IMR-90 (cell line): ENCODE data around the gene SH2D4B. TPM values are rescaled to one million over a fixed set of nuclear protein-coding genes. Genes with fewer than 3 reads are reported as not detected.

ENCODE experiments used
- ATAC-seq: fragments of 200-7000 bp; cut with Tn5 transposase; 2 replicates; pipeline ENCODE4 v1.9.1; 2020; ENCODE audit warnings: low read depth, mild to moderate bottlenecking, moderate library complexity
- BruUV-seq: library from RNA; stranded (reverse); fragments of 400-500 nt; replicated peaks from 2 replicates; lab custom pipeline; 2021; lab: Mats Ljungman, UMichigan
- CTCF ChIA-PET: fragments of 300-600 bp; formaldehyde crosslinking; extraction: SDS; loops from one replicate; lab custom pipeline; 2021; ENCODE audit warnings: antibody characterized with exemption; lab: Yijun Ruan, JAX
- POLR2A ChIA-PET: fragments of 300-600 bp; sonication (Branson Sonifier 250); formaldehyde crosslinking; loops from one replicate; lab custom pipeline; 2022; ENCODE audit warnings: antibody characterized with exemption; ENCODE audit not compliant: unreplicated experiment; lab: Charles Lee
- DNase-seq: peaks from one replicate; pipeline ENCODE4 v3.0.0; 2013
- H2AFZ ChIP-seq: replicated peaks from 2 replicates; pipeline ENCODE3; 2013; ENCODE audit warnings: low read length, mild to moderate bottlenecking; ENCODE audit not compliant: poor library complexity
- H2AK5ac ChIP-seq: 2 replicates; pipeline ENCODE4 v1.6.1; 2013; ENCODE audit warnings: low read depth, low read length, inconsistent platforms
- H2AK9ac ChIP-seq: replicated peaks from 2 replicates; pipeline ENCODE3; 2013; ENCODE audit warnings: mild to moderate bottlenecking, low read depth, low read length, moderate library complexity; ENCODE audit not compliant: poor library complexity
- H2BK120ac ChIP-seq: 2 replicates; pipeline ENCODE4 v1.6.1; 2013; ENCODE audit warnings: low read depth, low read length, inconsistent platforms
- H2BK15ac ChIP-seq: 3 replicates; pipeline ENCODE4 v1.6.1; 2013; ENCODE audit warnings: low read depth, low read length, inconsistent platforms
- H2BK20ac ChIP-seq: 2 replicates; pipeline ENCODE4 v1.6.1; 2013; ENCODE audit warnings: low read depth, mild to moderate bottlenecking, inconsistent platforms, low read length, moderate library complexity
- H2BK5ac ChIP-seq: 2 replicates; pipeline ENCODE4 v1.6.1; 2013; ENCODE audit warnings: mild to moderate bottlenecking, low read depth, low read length, inconsistent platforms; ENCODE audit not compliant: poor library complexity, severe bottlenecking
- H3K14ac ChIP-seq: replicated peaks from 2 replicates; pipeline ENCODE4 v1.6.1; 2013; ENCODE audit warnings: low read depth, low read length, inconsistent platforms
- H3K18ac ChIP-seq: 2 replicates; pipeline ENCODE4 v1.6.1; 2013; ENCODE audit warnings: low read depth, low read length, control low read depth
- H3K23ac ChIP-seq: 2 replicates; pipeline ENCODE4 v1.6.1; 2013; ENCODE audit warnings: low read depth, low read length, inconsistent platforms
- H3K27ac ChIP-seq: 2 replicates; pipeline ENCODE4 v1.5.1; 2013; ENCODE audit warnings: mild to moderate bottlenecking, control low read depth, low read length; ENCODE audit not compliant: insufficient read depth
- H3K27me3 ChIP-seq: 2 replicates; pipeline ENCODE4 v1.6.1; 2013; ENCODE audit warnings: low read length; ENCODE audit not compliant: control insufficient read depth, insufficient read depth
- H3K36me3 ChIP-seq: 2 replicates; pipeline ENCODE4 v1.6.1; 2013; ENCODE audit warnings: low read length, mixed read lengths; ENCODE audit not compliant: control insufficient read depth, insufficient read depth
- H3K4ac ChIP-seq: 2 replicates; pipeline ENCODE4 v1.6.1; 2013; ENCODE audit warnings: low read depth, low read length, inconsistent platforms
- H3K4me1 ChIP-seq: 2 replicates; pipeline ENCODE4 v1.6.1; 2013; ENCODE audit warnings: low read length, mixed read lengths; ENCODE audit not compliant: control insufficient read depth, insufficient read depth
- H3K4me2 ChIP-seq: 2 replicates; pipeline ENCODE4 v1.6.1; 2013; ENCODE audit warnings: low read depth, mild to moderate bottlenecking, control low read depth, low read length, moderate library complexity
- H3K4me3 ChIP-seq: 2 replicates; pipeline ENCODE4 v1.5.1; 2013; ENCODE audit warnings: low read depth, mild to moderate bottlenecking, control low read depth, low read length, moderate library complexity; ENCODE audit not compliant: insufficient read depth
- H3K56ac ChIP-seq: 2 replicates; pipeline ENCODE4 v1.6.1; 2013; ENCODE audit warnings: low read length, inconsistent platforms; ENCODE audit not compliant: insufficient read depth; ENCODE audit errors: extremely low read depth
- H3K79me1 ChIP-seq, 2 experiments: 2 replicates each; pipeline ENCODE4 v1.6.1; 2013; ENCODE audit warnings: low read length in 2 of 2, inconsistent platforms in 1 of 2, low read depth in 1 of 2
- H3K9ac ChIP-seq: 2 replicates; pipeline ENCODE4 v1.6.1; 2013; ENCODE audit warnings: low read depth, low read length, control low read depth
- H3K9me1 ChIP-seq: 2 replicates; pipeline ENCODE4 v1.6.1; 2013; ENCODE audit warnings: low read length, inconsistent platforms; ENCODE audit not compliant: insufficient read depth
- H3K9me3 ChIP-seq: 2 replicates; pipeline ENCODE4 v1.6.1; 2013; ENCODE audit warnings: low read length; ENCODE audit not compliant: control insufficient read depth, insufficient read depth
- H4K20me1 ChIP-seq: 2 replicates; pipeline ENCODE4 v1.6.1; 2013; ENCODE audit warnings: low read length, inconsistent platforms; ENCODE audit not compliant: insufficient read depth
- H4K5ac ChIP-seq: 2 replicates; pipeline ENCODE4 v1.6.1; 2013; ENCODE audit warnings: mild to moderate bottlenecking, low read depth, low read length, control low read depth
- H4K8ac ChIP-seq, 2 experiments: 2 replicates each; pipeline ENCODE4 v1.6.1; 2013; ENCODE audit warnings: low read depth in 2 of 2, low read length in 2 of 2, control low read depth in 1 of 2, inconsistent platforms in 1 of 2
- H4K91ac ChIP-seq: 2 replicates; pipeline ENCODE4 v1.6.1; 2013; ENCODE audit warnings: low read depth, low read length, inconsistent platforms; ENCODE audit not compliant: insufficient read depth
- BHLHE40 ChIP-seq: fragments of 150-350 bp; IDR thresholded peaks from 2 replicates; pipeline ENCODE4 v1.6.1; 2016; ENCODE audit warnings: mild to moderate bottlenecking, low read depth, low read length
- RCOR1 ChIP-seq: IDR thresholded peaks from 2 replicates; pipeline ENCODE4 v1.6.1; 2012; ENCODE audit warnings: mild to moderate bottlenecking, low read length, improper control_type of control experiment; ENCODE audit not compliant: insufficient replicate concordance
- WGBS, 2 experiments: methylation state at CpG; one replicate each; pipeline versions ENCODE4 v1.1.5 to v1.1.7; 2013; ENCODE audit warnings: missing lambda C conversion rate in 2 of 2; ENCODE audit not compliant: insufficient read length in 1 of 2; ENCODE audit errors: extremely low coverage in 2 of 2; 5-methylcytosine and 5-hydroxymethylcytosine counted together
- dilution Hi-C: fragments of 300-500 bp; cut with HindIII; formaldehyde crosslinking; loops from one replicate; pipeline ENCODE4 v1.14.3; 2018; ENCODE audit warnings: low sequenced_read_pairs; ENCODE audit not compliant: unreplicated experiment
- in situ Hi-C: fragments of 300-500 bp; cut with MboI; formaldehyde crosslinking; loops from 3 replicates; pipeline ENCODE4 v1.14.3; 2019; ENCODE audit warnings: low sequenced_read_pairs, inconsistent platforms, mixed read lengths
- intact Hi-C: fragments of 100-400 bp; cut with micrococcal nuclease; formaldehyde crosslinking; loops from 2 replicates; pipeline ENCODE4 v1.10.0; 2022
- polyA plus RNA-seq, 3 experiments: library from polyadenylated mRNA; depleted of rRNA; stranded (reverse); fragments of >200 nt; gene quantifications; 2 replicates each; pipeline ENCODE4 v1.2.3, GENCODE V29; 2012; ENCODE audit warnings: low replicate concordance in 1 of 3
- total RNA-seq: library from RNA; depleted of rRNA; stranded (reverse); fragments of >200 nt; gene quantifications from 2 replicates; pipeline ENCODE4 v1.2.3, GENCODE V29; 2012

SH2D4B gene
- total and polyA plus RNA-seq, 2 of the 4 experiments (the other 2 are of a cell fraction): not detected

DNA sequence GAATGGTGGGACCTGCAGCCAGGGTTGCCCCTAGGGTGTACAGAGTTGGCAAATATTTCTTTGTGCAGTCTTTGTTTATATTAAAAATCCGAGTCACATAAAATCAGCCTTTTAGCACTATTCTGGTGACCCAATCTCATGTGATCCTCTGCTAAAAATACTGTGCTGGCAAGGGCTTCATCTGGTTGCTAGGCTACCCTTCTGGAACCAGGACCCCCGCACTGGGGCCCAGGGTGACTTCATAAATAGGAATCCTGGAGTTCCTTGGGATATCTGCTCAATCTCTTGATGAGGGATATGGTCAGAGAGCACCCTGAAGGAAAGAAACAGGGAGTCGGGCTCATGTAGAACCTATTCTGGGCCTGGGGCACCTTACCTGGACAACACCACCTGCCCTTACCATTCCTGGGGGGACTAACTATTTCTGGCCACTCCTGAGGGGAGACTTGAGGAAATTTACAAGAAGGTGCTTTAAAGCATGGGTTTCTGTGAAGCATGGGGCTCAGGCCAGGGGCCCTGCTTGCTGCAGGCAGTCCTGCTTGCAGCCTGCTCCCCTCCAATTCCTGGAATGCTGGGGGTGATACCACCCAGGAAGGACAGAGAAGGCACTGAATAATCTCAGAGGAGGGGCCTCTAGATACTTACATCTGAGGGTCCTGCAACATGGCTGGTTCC is 44.7 kb downstream of the SH2D4B start:
- BruUV-seq: no TSS peak
- Histone ChIP-seq H2BK5ac (no peak overlapping the region), H3K18ac (no peak overlapping the region), H4K8ac (no peak overlapping the region), H3K27me3 (peaks cover 2% of the 10 kb centered on the region; the same call in 1 of the 2 replicates), H3K23ac (no peak overlapping the region), H3K79me1 (no peaks in the 10 kb centered on the region), H3K14ac (no peak overlapping the region), H3K9me3 (no peaks in the 10 kb centered on the region), H3K56ac (no peak overlapping the region), H3K4ac (no peak overlapping the region), H3K27ac (no peak overlapping the region), H3K9ac (no peak overlapping the region), H2AK9ac (no peak overlapping the region), H2AK5ac (no peak overlapping the region), H3K4me2 (no peak overlapping the region), H3K36me3 (no peaks in the 10 kb centered on the region), H3K9me1 (no peaks in the 10 kb centered on the region), H4K20me1 (no peaks in the 10 kb centered on the region), H4K5ac (no peak overlapping the region), H2BK15ac (no peak overlapping the region), H3K4me1 (no peaks in the 10 kb centered on the region), H4K91ac (no peak overlapping the region), H2BK20ac (no peak overlapping the region), H2AFZ (no peak overlapping the region), H3K4me3 (no peak overlapping the region), H2BK120ac (no peak overlapping the region)
- ATAC-seq (no peak), DNase-seq (no peak)
- no peak for TF ChIP-seq RCOR1
- no peak for TF ChIP-seq BHLHE40
- POLR2A ChIA-PET: no interaction called here
- in situ Hi-C loops (no loop called here), dilution Hi-C loops (no loop called here), intact Hi-C loops (no loop called here)
- CTCF ChIA-PET: no interaction called here
- 0% methylated on average over 1 of the region's 3 CpGs; no CpG with 5 or more reads in 1 of the 2 experiments for WGBS, 2 experiments
